ENCODE measurements around the gene KRT5. TPM values are rescaled to one million over a fixed set of nuclear protein-coding genes. Genes with fewer than 3 reads are reported as not detected.
"Not testable (repeated sequence)": the region's sequence is repeated elsewhere in the genome, so short reads cannot be mapped to it uniquely, and the experiment has no call there.

The KRT5 gene
- total RNA-seq, 2 donors from 2014 or later = 0.52 to 2.0 TPM

GRCh38 chr12:52488736-52489135, 31.5 kb downstream of the KRT5 start:
- Histone ChIP-seq H3K9me3 (no peaks in the 10 kb centered on the region), H3K27me3 (no peaks in the 10 kb centered on the region), H3K4me3 (no peak overlapping the region), H3K27ac (no peak overlapping the region), H3K36me3 (replicated peaks in 1 of 2; ENCODE audit: insufficient read depth in 1 of 2, low read depth in 2 of 2) (no peaks in the 10 kb centered on the region), H3K4me1 (no peaks in the 10 kb centered on the region)
- DNase-seq = no peak
- TF ChIP-seq POLR2A (IDR thresholded peaks at IDR 0.05) (no peak), CTCF (IDR thresholded peaks at IDR 0.05) (no peak)
- intact Hi-C loops (cut with DNase I) = no loop called here
- ATAC-seq = no peak

GRCh38 chr12:52487744-52488443, 32.3 kb downstream of the KRT5 start:
- intact Hi-C loops (cut with DNase I); H3K27ac ChIP-seq; H3K9me3 ChIP-seq; ATAC-seq; DNase-seq; H3K27me3 ChIP-seq; H3K4me3 ChIP-seq; H3K4me1 ChIP-seq; H3K36me3 ChIP-seq (replicated peaks in 1 of 2; ENCODE audit: insufficient read depth in 1 of 2, low read depth in 2 of 2): not testable (repeated sequence)
- 75 to 85% methylated on average over 6 to 11 of the region's 15 CpGs for WGBS, 2 donors

GRCh38 chr12:52487211-52487610, 33.0 kb downstream of the KRT5 start:
- Histone ChIP-seq H3K36me3 (replicated peaks in 1 of 2; ENCODE audit: insufficient read depth in 1 of 2, low read depth in 2 of 2) (no peaks in the 10 kb centered on the region), H3K4me3 (no peak overlapping the region), H3K27me3 (no peaks in the 10 kb centered on the region), H3K4me1 (no peaks in the 10 kb centered on the region), H3K9me3 (no peaks in the 10 kb centered on the region), H3K27ac (no peak overlapping the region)
- TF ChIP-seq POLR2A (IDR thresholded peaks at IDR 0.05) (no peak), CTCF (IDR thresholded peaks at IDR 0.05) (no peak)
- no peak for DNase-seq
- ATAC-seq = no peak
- intact Hi-C loops (cut with DNase I) = no loop called here
- 37 to 50% methylated on average over 1 of the region's 1 CpG for WGBS, 2 donors

GRCh38 chr12:52486166-52487105, 33.8 kb downstream of the KRT5 start:
- TF ChIP-seq CTCF (IDR thresholded peaks at IDR 0.05) (no peak), POLR2A (IDR thresholded peaks at IDR 0.05) (no peak)
- DNase-seq (no peak), ATAC-seq (no peak)
- no peak overlapping the region for H3K27ac ChIP-seq
- H3K9me3 ChIP-seq = no peaks in the 10 kb centered on the region
- no peak overlapping the region for H3K4me3 ChIP-seq
- 60 to 71% methylated on average over 5 of the region's 5 CpGs for WGBS, 2 donors
- H3K4me1 ChIP-seq = no peaks in the 10 kb centered on the region
- intact Hi-C loops (cut with DNase I) = no loop called here
- no peaks in the 10 kb centered on the region for H3K36me3 ChIP-seq (replicated peaks in 1 of 2; ENCODE audit: insufficient read depth in 1 of 2, low read depth in 2 of 2)
- no peaks in the 10 kb centered on the region for H3K27me3 ChIP-seq

GRCh38 chr12:52480073-52480472, 40.1 kb downstream of the KRT5 start:
- intact Hi-C loops (cut with DNase I) = no loop called here
- no peaks in the 10 kb centered on the region for H3K9me3 ChIP-seq
- no peak overlapping the region for H3K4me3 ChIP-seq
- TF ChIP-seq CTCF (IDR thresholded peaks at IDR 0.05) (no peak), POLR2A (IDR thresholded peaks at IDR 0.05) (no peak)
- no peaks in the 10 kb centered on the region for H3K36me3 ChIP-seq (replicated peaks in 1 of 2; ENCODE audit: insufficient read depth in 1 of 2, low read depth in 2 of 2)
- no peak overlapping the region for H3K27ac ChIP-seq
- H3K27me3 ChIP-seq = no peaks in the 10 kb centered on the region
- ATAC-seq (no peak), DNase-seq (no peak)
- 51 to 54% methylated on average over 3 of the region's 3 CpGs for WGBS, 2 donors
- no peaks in the 10 kb centered on the region for H3K4me1 ChIP-seq

All from body of pancreas (tissue), 4 donors.